GM19463 (cell line): ENCODE results near the gene RHOB.
"Not testable (repeated sequence)": the region's sequence is repeated elsewhere in the genome, so short reads cannot be mapped to it uniquely, and the experiment has no call there.

Experiments used
- ATAC-seq: cut with Tn5 transposase; IDR thresholded peaks from one replicate; pipeline ENCODE4 v1.9.1; 2021; ENCODE audit warnings: mild to moderate bottlenecking, moderate library complexity; ENCODE audit not compliant: unreplicated experiment

RHOB gene

DNA sequence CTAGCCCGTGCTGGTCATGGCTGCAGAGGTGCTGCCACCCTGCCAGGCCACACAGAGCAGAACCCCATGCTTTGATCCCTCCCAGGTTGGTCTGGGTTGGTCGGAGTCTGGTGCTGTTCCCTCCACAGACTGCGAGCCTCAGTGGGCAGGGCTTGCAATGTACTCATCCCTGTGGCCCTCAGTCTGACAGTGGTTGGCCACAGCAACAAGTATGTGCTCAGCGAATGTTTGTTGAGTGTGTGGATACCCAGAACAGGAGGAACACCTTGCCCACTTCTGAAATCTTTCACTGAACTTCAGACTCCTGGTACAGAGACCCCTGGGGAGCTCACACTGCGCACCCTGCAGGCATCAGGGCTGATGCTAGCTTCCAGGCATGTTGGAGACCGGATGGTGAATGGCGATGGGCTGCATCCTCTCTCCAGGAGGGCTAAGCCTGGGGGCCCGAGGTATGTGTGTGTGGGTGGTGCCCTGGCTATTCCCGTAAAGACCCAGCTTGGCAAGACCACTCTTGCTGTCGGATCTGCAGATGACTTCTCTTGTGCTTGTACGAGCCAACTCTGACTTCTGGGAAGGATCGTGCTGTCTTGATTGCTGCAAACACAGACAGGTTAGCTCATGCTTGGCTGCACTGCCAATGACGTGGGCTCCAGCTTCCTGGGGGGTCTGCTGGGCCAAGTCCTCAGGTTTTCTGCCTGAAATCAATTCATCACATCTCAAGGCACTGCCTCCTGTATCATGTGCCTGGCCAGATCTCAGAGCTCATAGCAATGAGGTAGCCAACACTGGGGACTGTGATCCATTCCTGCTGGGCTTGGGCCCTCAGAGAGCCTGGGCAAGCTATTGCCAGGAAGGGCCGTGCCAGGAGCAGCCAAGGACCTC lies 43.7 kb downstream of the RHOB start:
- no peak for ATAC-seq

DNA sequence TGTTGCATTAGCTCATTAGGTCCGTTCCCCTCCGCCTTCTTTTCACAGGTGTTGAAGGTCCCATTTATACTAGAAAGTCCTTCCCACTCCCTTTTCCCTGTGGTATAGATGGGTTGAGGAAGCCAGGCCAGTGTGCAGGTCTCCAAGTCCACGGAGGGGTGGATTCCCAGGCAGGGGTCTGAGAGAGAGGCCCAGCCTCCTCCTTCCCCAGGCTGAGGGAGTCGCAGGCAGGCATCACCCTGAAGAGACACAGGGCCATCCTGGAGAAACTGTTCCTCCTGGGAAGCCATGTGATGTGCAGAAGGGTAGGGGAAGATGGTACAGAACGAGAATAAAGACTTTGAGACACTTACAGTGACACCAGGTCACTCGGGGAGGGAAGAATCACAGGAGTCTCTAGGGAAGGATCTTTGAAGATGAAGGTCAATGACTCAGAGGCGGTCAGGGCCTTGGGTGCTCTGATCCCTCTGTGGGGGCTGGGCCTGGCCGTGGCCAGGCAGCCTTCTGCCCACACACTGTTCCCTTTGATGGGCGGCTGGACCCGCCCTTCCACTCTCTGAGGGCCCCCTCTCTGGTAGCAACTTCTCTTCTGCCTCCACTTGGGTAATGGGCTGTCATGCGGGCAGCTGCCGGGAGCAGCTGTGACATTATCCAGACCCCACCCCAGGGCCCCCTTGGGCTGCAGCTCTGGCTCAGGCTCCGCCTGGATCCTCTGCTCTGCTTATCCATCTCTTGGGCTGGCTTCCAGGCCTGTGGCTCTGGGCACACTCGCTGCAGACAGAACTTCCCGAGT lies 45.1 kb downstream of the RHOB start:
- ATAC-seq = no peak

DNA sequence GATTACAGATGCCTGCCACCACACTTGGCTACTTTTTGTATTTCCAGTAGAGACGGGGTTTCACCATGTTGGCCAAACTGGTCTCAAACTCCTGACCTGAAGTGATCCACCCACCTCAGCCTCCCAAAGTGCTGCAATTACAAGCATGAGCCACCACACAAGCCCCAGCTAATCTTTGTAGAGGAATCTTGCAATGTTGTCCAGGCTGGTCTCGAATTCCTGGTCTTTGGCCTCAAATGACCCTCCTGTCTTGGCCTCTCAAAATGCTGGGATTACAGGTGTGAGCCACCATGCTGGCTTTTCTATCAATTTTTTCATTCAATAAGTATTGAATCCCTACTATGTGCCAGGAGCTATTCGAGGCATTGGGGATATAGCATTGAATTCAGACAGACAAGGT lies 46.2 kb downstream of the RHOB start:
- not testable (repeated sequence) for ATAC-seq

DNA sequence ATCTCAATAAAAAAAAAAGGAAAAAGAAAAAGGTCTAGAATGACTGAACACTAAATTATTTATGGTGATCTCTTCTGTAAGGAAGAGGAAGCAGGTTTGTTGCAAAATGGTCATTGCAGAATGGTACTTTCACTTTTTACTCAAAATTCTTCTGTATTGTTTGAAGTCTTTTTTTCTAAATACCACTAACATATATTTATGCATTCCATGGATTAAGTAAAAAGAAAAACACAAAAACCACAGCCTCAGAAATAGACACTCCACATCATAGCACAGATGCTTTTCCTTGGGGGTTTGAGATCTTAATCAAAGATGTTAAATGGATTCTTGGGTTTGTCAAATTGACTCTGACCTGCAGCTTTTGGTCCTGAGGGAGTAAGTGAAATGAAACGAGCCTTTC lies 47.4 kb downstream of the RHOB start:
- no peak for ATAC-seq

DNA sequence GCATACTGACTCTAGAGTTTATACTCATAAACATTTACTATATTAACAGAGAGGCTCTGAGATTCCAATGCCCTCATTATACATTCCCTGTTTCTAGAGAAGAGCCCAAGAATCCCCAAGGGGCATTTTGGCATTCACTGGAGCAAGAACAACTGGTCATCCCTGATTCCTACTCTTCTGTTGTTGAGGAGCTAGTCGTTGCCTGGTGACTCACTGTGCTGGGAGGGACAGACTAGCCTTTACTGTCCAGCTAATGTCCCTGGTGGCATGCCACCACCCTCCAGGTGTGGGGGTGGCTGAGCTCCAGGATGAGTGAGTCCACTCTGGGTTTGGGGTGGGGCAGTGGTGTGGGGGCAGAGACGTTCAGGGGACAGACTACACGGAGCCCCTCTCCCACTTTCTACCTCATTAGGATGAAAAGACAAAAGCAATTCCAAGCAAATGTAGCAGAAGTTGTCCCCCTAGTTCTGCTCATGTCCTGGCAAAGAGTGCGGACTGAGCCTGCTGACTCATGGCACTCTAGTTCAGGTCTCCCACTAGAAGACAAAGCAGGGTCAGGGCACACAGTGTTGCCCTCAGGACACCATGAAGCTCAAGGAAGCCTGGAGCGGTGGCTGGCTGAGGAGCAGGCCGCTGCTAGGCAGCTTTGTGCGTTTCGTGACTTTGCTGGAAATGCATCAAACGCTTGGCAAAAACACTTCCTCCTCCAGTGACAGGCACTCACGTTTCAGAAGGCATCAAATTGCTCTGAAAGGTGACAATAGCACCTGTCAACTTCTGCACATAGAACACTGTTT lies 49.4 kb downstream of the RHOB start:
- ATAC-seq = no peak

DNA sequence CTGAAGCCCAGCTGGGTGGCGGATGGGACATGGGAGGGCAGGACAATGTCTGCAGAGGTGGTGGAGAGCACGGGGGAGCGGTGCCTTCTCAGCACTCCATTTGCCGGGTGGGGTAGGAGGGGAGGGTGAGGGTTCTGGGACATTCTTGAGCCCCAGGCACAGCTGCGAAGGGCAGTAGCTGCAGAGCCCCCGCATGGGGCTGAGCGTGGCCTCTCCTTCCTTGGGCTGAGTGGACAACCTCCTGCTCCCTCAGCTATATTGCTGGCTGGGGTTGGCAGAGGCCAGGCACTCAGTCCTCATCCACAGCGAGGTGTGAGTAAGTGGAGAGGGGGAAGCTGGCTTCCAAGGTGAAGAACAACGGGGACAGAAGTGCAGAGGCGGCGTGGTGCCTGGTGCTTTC lies 50.1 kb downstream of the RHOB start:
- ATAC-seq = no peak
